Measurements from ENCODE around the gene NFATC1.

GRCh38 chr18:79434607-79435401 is 39.1 kb downstream of the NFATC1 start:
- TF ChIP-seq CTCF (IDR thresholded peaks at IDR 0.05) (no peak), POLR2A (IDR thresholded peaks at IDR 0.05) (no peak)
